Measurements from ENCODE around the gene OR52N1.
A peak's percentile ranks its signal among the peaks of the same experiment; 100 is the strongest.

Gene OR52N1

GRCh38 chr11:5791165-5791564 is at the start of gene OR52N1:
Gene OR52N1 (minus strand): TSS chr11:5791265. CDS start chr11:5788816, 2,449 bp downstream.
- no peak for DNase-seq

GRCh38 chr11:5837695-5838094 is 46.6 kb upstream of the OR52N1 start:
- DNase-seq, result no peak

GRCh38 chr11:5833446-5833845 is 42.4 kb upstream of the OR52N1 start:
- no peak for DNase-seq

- no peak for DNase-seq
Observed at GRCh38 chr11:5831196-5831829, 40.2 kb upstream of the OR52N1 start.

- no peak for DNase-seq
Observed at GRCh38 chr11:5818245-5818886, 27.3 kb upstream of the OR52N1 start.

- no peak for DNase-seq
Observed at GRCh38 chr11:5815534-5815933, 24.5 kb upstream of the OR52N1 start.

- no peak for DNase-seq
Observed at GRCh38 chr11:5809905-5810795, 19.1 kb upstream of the OR52N1 start.

- DNase-seq, result no peak
Observed at GRCh38 chr11:5809122-5809519, 18.1 kb upstream of the OR52N1 start.

- peak; percentile 44 for DNase-seq
Observed at GRCh38 chr11:5808500-5809121, 17.5 kb upstream of the OR52N1 start, which contains the start of gene OR52N2. Gene OR52N2 (plus strand): TSS chr11:5808924. CDS start chr11:5820336, 11,412 bp downstream.

GRCh38 chr11:5807580-5807979 is 16.5 kb upstream of the OR52N1 start:
- DNase-seq, result no peak

- DNase-seq, result no peak
Observed at GRCh38 chr11:5803982-5804381, 12.9 kb upstream of the OR52N1 start.

GRCh38 chr11:5796541-5796940 is 5.5 kb upstream of the OR52N1 start:
- DNase-seq, result no peak

- DNase-seq, result no peak
Observed at GRCh38 chr11:5783255-5783654, 7.8 kb downstream of the OR52N1 start, which contains the start of gene OR52N5. Gene OR52N5 (minus strand): TSS chr11:5783355. CDS start chr11:5778634, 4,721 bp downstream.

- DNase-seq, result no peak
Observed at GRCh38 chr11:5767056-5767455, 24.0 kb downstream of the OR52N1 start.

- no peak for DNase-seq
Observed at GRCh38 chr11:5753943-5754342, 37.1 kb downstream of the OR52N1 start, which contains the start of gene OR52N4. Gene OR52N4 (plus strand): TSS chr11:5754243. CDS start chr11:5754741, 498 bp downstream.

- no peak for DNase-seq
Observed at GRCh38 chr11:5749836-5750235, 41.2 kb downstream of the OR52N1 start.

GRCh38 chr11:5746614-5747013 is 44.5 kb downstream of the OR52N1 start:
- DNase-seq, result no peak

GRCh38 chr11:5738431-5738830 is 52.6 kb downstream of the OR52N1 start:
- DNase-seq, result no peak

GRCh38 chr11:5737670-5738392 is 53.2 kb downstream of the OR52N1 start:
- DNase-seq, result no peak

GRCh38 chr11:5737091-5737490 is 54.0 kb downstream of the OR52N1 start:
- no peak for DNase-seq

Measured in NK-92 treated with Interleukin-12 subunit alpha and Interleukin-12 subunit beta, amount 100 ng/mL, for 24 hours (cell line).